Measurements from ENCODE around the gene LGALS9B. TPM values are rescaled to one million over a fixed set of nuclear protein-coding genes. Genes with fewer than 3 reads are reported as not detected.
A peak's percentile ranks its signal among the peaks of the same experiment; 100 is the strongest.
"Not testable (repeated sequence)": the region's sequence is repeated elsewhere in the genome, so short reads cannot be mapped to it uniquely, and the experiment has no call there.

Gene LGALS9B
- total RNA-seq: 10 to 100 TPM in 3 of 4 donors, 1 to 10 TPM in 1; 6.7 to 55.3 (median 21.8) TPM

DNA sequence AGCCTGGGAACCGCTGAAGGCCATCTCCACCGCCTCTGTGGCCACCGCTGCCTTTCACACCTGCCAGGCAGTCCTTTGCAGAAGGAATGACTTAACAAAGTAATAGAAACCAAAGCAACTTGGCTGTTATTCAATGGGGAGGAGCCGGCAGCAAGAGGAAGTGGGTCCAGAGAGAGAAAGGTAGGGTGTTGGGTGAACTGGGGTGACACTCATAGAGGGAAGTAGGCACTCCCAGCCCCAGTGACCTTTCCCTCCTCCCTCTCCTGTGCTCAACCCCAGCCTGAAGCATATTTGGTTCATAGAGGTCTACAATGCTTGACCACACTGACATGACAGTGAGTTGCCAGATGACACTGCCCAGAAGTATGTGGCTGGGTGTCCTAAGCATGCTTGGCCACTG lies at the start of gene LGALS9B:
TSS of gene LGALS9B (minus strand) at position 93 of the 400 bp plus-strand sequence. CDS start at position 24, 69 bp downstream.
- H3K36me3 ChIP-seq; H3K27me3 ChIP-seq; in situ Hi-C loops (cut with MboI; ENCODE audit: low pct_ligation_motif_present in 1 of 4, low pct_unique_long_range_greater_than_20kb in 1 of 4, low sequenced_read_pairs in 3 of 4); H3K9me3 ChIP-seq; H3K4me1 ChIP-seq; intact Hi-C loops (cut with DNase I; ENCODE audit: low total_unique reads); DNase-seq: not testable (repeated sequence)
- peak within 1 kb of the TSS in 3 of 4 donors; percentile 34 to 58 (median 49) for H3K27ac ChIP-seq
- peak within 1 kb of the TSS in 1 of 4 donors; percentile 1 for H3K4me3 ChIP-seq
- WGBS, 2 donors (ENCODE audit: low coverage in 1 of 2): no CpG with 5 or more reads among the region's 4 CpGs

DNA sequence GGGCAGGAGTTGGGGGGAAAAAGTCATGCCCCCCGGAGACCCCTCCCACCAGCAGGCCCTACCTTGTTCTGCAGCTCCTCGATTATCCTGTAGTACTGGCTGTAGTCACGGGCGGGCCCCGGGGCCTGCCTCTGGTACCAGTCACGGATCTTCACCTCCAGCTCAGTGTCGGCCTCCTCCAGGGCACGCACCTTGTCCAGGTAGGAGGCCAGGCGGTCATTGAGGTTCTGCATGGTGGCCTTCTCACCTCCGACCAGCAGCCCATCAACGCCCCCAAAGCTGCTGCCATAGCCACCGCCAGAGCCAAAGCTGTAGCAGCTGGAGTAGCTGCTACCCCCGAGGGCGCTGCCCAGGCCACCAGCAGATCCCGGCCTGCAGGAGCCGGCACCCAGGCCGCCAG lies 49.6 kb upstream of the LGALS9B start:
- H3K27ac ChIP-seq; H3K27me3 ChIP-seq; in situ Hi-C loops (cut with MboI; ENCODE audit: low pct_ligation_motif_present in 1 of 4, low pct_unique_long_range_greater_than_20kb in 1 of 4, low sequenced_read_pairs in 3 of 4); H3K4me3 ChIP-seq; DNase-seq; intact Hi-C loops (cut with DNase I; ENCODE audit: low total_unique reads); H3K9me3 ChIP-seq; H3K4me1 ChIP-seq; H3K36me3 ChIP-seq: not testable (repeated sequence)
- WGBS, 2 donors (ENCODE audit: low coverage in 1 of 2): 83% methylated on average over 11 of the region's 17 CpGs; no CpG with 5 or more reads in 1 of the 2 donors

GRCh38 chr17:20515099-20515498 lies 47.8 kb upstream of the LGALS9B start:
- WGBS, 2 donors (ENCODE audit: low coverage in 1 of 2): 88% methylated on average over 9 of the region's 10 CpGs; no CpG with 5 or more reads in 1 of the 2 donors
- in situ Hi-C loops (cut with MboI; ENCODE audit: low pct_ligation_motif_present in 1 of 4, low pct_unique_long_range_greater_than_20kb in 1 of 4, low sequenced_read_pairs in 3 of 4): not testable (repeated sequence)

GRCh38 chr17:20513539-20513938 lies 46.2 kb upstream of the LGALS9B start:
- 100% methylated on average over 2 of the region's 9 CpGs; no CpG with 5 or more reads in 1 of the 2 donors for WGBS, 2 donors (ENCODE audit: low coverage in 1 of 2)
- H3K9me3 ChIP-seq; H3K36me3 ChIP-seq; intact Hi-C loops (cut with DNase I; ENCODE audit: low total_unique reads); DNase-seq; H3K4me3 ChIP-seq; H3K27ac ChIP-seq; H3K4me1 ChIP-seq; in situ Hi-C loops (cut with MboI; ENCODE audit: low pct_ligation_motif_present in 1 of 4, low pct_unique_long_range_greater_than_20kb in 1 of 4, low sequenced_read_pairs in 3 of 4); H3K27me3 ChIP-seq: not testable (repeated sequence)

More at GRCh38 chr17:20515099-20515498, 47.8 kb upstream of the LGALS9B start:
- H3K9me3 ChIP-seq; H3K27me3 ChIP-seq; H3K4me1 ChIP-seq; H3K4me3 ChIP-seq; intact Hi-C loops (cut with DNase I; ENCODE audit: low total_unique reads); H3K27ac ChIP-seq; DNase-seq; H3K36me3 ChIP-seq: not testable (repeated sequence)

DNA sequence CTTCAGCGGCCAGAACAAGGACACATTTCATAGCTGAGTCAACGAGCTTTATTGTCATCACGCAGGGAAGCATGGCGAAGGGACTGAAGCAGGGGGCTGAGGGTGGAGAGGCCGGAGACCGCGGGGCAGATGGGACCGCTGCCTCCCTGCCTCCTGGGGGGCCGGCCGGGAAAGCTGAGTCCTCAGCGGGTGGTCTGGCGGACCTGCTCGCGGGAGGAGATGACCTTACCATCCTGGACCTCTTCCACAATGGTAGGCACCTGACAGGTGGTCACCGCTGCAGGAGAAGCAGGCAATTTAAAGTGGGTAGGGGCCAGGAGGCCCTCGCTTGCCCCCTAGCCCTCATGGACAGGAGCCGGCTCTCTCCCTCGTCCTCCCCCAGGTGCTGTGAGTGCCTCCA lies 45.0 kb upstream of the LGALS9B start:
- intact Hi-C loops (cut with DNase I; ENCODE audit: low total_unique reads): not testable (repeated sequence)

DNA sequence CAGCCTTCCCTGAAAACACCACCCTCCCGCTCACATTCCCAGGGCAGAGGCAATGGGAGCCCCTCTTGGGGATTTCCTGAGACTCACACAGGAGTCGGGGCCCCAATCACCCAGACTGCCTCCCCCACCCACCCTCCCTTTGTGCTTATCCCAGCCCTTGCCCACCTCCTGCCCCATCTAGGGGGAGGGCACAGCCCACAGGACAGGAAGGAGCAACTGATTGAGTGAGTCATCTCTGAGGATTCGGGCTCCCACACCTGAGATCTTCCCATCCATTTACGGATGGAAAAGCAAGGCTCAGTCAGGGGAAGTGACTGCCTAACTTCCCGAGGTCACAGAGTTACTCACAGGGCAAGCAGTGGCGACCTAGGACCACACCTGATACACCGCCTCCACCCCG lies 44.4 kb upstream of the LGALS9B start:
- WGBS, 2 donors (ENCODE audit: low coverage in 1 of 2): no CpG with 5 or more reads among the region's 8 CpGs
- DNase-seq; H3K4me1 ChIP-seq; H3K27me3 ChIP-seq; H3K4me3 ChIP-seq; in situ Hi-C loops (cut with MboI; ENCODE audit: low pct_ligation_motif_present in 1 of 4, low pct_unique_long_range_greater_than_20kb in 1 of 4, low sequenced_read_pairs in 3 of 4); intact Hi-C loops (cut with DNase I; ENCODE audit: low total_unique reads); H3K27ac ChIP-seq; H3K9me3 ChIP-seq; H3K36me3 ChIP-seq: not testable (repeated sequence)

More for the DNA sequence above, 45.0 kb upstream of the LGALS9B start:
- H3K27me3 ChIP-seq; in situ Hi-C loops (cut with MboI; ENCODE audit: low pct_ligation_motif_present in 1 of 4, low pct_unique_long_range_greater_than_20kb in 1 of 4, low sequenced_read_pairs in 3 of 4); H3K36me3 ChIP-seq; H3K9me3 ChIP-seq; DNase-seq; H3K4me1 ChIP-seq; H3K27ac ChIP-seq; H3K4me3 ChIP-seq: not testable (repeated sequence)
- WGBS, 2 donors (ENCODE audit: low coverage in 1 of 2): no CpG with 5 or more reads among the region's 18 CpGs

DNA sequence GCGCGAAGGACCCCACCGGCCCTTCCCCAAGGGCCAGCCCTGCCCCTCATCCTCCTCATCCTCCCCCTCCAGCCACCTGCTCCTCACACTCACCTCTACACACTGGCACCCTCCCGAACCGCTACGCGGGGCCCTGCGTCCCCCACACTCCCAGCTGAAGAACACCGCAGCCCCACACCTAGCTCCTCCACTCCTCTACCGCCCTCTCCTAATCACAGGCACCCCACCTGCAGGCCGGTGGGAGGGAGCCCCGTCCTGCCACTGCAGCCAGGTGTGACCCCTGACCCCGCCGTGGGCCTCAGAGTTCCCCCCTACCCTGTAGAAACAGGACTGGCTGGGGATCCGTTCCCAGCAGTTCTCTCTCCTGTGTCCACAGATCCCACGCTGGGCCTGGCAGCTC lies 38.0 kb upstream of the LGALS9B start:
- H3K4me3 ChIP-seq; H3K27me3 ChIP-seq; intact Hi-C loops (cut with DNase I; ENCODE audit: low total_unique reads); H3K4me1 ChIP-seq; H3K9me3 ChIP-seq; H3K36me3 ChIP-seq; in situ Hi-C loops (cut with MboI; ENCODE audit: low pct_ligation_motif_present in 1 of 4, low pct_unique_long_range_greater_than_20kb in 1 of 4, low sequenced_read_pairs in 3 of 4); DNase-seq; H3K27ac ChIP-seq: not testable (repeated sequence)
- 30 to 82% methylated on average over 2 of the region's 16 CpGs for WGBS, 2 donors (ENCODE audit: low coverage in 1 of 2)

- DNase-seq; H3K36me3 ChIP-seq; H3K9me3 ChIP-seq; H3K27ac ChIP-seq; H3K4me1 ChIP-seq; H3K27me3 ChIP-seq; intact Hi-C loops (cut with DNase I; ENCODE audit: low total_unique reads); in situ Hi-C loops (cut with MboI; ENCODE audit: low pct_ligation_motif_present in 1 of 4, low pct_unique_long_range_greater_than_20kb in 1 of 4, low sequenced_read_pairs in 3 of 4); H3K4me3 ChIP-seq: not testable (repeated sequence)
- WGBS, 2 donors (ENCODE audit: low coverage in 1 of 2): no CpG with 5 or more reads among the region's 11 CpGs
Observed at GRCh38 chr17:20504388-20505066, 37.2 kb upstream of the LGALS9B start.

GRCh38 chr17:20501896-20502295 lies 34.6 kb upstream of the LGALS9B start:
- intact Hi-C loops (cut with DNase I; ENCODE audit: low total_unique reads); H3K27me3 ChIP-seq; in situ Hi-C loops (cut with MboI; ENCODE audit: low pct_ligation_motif_present in 1 of 4, low pct_unique_long_range_greater_than_20kb in 1 of 4, low sequenced_read_pairs in 3 of 4); H3K4me3 ChIP-seq; H3K9me3 ChIP-seq; H3K36me3 ChIP-seq; H3K4me1 ChIP-seq; DNase-seq; H3K27ac ChIP-seq: not testable (repeated sequence)
- 57% methylated on average over 9 of the region's 11 CpGs; no CpG with 5 or more reads in 1 of the 2 donors for WGBS, 2 donors (ENCODE audit: low coverage in 1 of 2)

GRCh38 chr17:20500346-20500745 lies 33.0 kb upstream of the LGALS9B start:
- intact Hi-C loops (cut with DNase I; ENCODE audit: low total_unique reads); DNase-seq; H3K4me1 ChIP-seq; H3K4me3 ChIP-seq; H3K27ac ChIP-seq; H3K9me3 ChIP-seq; in situ Hi-C loops (cut with MboI; ENCODE audit: low pct_ligation_motif_present in 1 of 4, low pct_unique_long_range_greater_than_20kb in 1 of 4, low sequenced_read_pairs in 3 of 4); H3K27me3 ChIP-seq; H3K36me3 ChIP-seq: not testable (repeated sequence)
- 78 to 84% methylated on average over 4 of the region's 4 CpGs for WGBS, 2 donors (ENCODE audit: low coverage in 1 of 2)

- H3K27ac ChIP-seq; in situ Hi-C loops (cut with MboI; ENCODE audit: low pct_ligation_motif_present in 1 of 4, low pct_unique_long_range_greater_than_20kb in 1 of 4, low sequenced_read_pairs in 3 of 4); H3K36me3 ChIP-seq; H3K4me1 ChIP-seq; DNase-seq; H3K4me3 ChIP-seq; intact Hi-C loops (cut with DNase I; ENCODE audit: low total_unique reads); H3K27me3 ChIP-seq; H3K9me3 ChIP-seq: not testable (repeated sequence)
- 82% methylated on average over 5 of the region's 5 CpGs; no CpG with 5 or more reads in 1 of the 2 donors for WGBS, 2 donors (ENCODE audit: low coverage in 1 of 2)
Observed at GRCh38 chr17:20495420-20495819, 28.1 kb upstream of the LGALS9B start.
